ENCODE results near the gene GNL3L.
"Not testable (repeated sequence)": the region's sequence is repeated elsewhere in the genome, so short reads cannot be mapped to it uniquely, and the experiment has no call there.

GNL3L gene

DNA sequence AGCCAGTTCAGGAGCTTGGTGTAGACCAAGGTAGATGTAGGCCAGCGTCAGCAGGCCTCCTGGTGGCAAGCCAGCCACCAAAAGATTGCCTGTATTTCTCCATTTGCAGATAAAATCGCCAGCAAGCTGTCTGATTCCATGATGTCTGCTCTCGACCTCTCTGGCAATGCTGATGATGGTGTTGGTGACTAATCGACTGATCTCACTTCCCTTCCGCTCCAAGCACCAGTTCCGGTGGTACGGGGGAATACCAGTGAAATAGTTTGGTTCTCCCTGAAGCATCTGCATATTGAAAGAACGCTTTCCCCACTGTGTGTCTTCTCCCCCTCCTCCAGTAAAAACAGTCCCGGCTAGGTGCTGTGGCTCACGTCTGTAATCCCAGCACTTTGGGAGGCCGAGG lies 30.4 kb downstream of the GNL3L start:
- no peak for DNase-seq

DNA sequence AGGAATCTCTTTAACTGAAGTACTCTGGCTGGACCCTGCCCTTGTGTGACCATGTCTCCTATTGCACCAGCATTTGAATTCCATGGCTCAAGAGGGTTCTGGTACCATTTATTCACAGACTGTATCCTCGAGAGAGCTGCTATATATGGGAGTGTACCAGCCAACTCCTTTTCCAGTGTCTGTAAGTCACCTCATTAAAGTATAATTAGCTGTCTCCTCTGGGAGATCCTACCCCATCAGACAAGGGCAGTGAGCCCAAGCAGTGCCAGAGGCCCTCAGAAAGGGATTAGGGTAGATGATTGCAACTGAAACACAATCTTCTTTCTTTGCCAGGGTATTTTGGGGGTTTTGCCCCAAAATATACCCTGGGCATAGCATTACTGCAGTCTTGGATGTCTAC lies 31.6 kb downstream of the GNL3L start:
- no peak for DNase-seq

DNA sequence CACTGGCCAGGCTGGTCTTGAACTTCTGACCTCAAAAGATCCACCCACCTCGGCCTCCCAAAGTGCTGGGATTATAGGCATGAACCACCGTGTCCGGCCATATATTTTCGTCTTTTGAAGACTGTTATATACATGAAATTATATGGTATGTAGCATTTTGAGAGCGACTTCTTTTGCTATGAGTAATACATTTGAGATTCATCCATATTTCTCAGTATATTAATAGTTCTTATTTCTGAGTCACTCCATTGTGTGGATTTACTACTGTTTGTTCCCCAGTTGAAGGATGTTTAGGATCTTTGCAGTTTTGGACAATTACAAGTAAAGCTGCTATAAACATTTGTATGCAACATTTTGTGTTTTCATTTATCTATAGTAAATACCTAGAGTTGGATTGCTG lies 34.9 kb downstream of the GNL3L start:
- DNase-seq: no peak

DNA sequence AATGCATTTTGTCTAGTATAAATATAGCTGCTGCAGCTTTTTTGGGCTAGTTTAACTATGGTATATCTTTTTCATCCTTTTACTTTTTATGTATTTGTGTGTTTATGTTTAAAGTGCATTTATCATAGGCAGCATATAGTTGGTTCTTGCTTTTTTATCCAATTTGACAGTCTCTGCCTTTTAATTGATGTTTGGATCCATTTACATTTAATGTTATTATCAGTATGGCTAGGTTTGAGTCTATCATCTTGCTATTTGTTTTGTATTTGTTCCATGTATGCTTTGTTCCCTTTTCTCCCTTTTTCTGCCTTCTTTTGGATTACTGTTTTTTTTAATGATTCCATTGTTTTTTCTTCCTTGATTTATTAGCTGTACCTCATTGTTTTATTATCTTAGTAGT lies 40.3 kb downstream of the GNL3L start:
- no peak for DNase-seq

DNA sequence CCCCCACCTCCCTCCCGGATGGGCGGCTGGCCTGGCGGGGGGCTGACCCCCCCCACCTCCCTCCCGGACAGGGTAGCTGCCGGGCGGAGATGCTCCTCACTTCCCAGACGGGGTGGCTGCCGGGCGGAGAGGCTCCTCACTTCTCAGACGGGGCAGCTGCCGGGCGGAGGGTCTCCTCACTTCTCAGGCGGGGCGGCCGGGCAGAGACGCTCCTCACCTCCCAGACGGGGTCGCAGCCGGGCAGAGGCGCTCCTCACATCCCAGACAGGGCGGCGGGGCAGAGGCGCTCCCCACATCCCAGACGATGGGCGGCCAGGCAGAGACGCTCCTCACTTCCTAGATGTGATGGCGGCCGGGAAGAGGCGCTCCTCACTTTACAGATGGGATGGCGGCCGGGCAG lies 42.6 kb downstream of the GNL3L start:
- DNase-seq: not testable (repeated sequence)

DNA sequence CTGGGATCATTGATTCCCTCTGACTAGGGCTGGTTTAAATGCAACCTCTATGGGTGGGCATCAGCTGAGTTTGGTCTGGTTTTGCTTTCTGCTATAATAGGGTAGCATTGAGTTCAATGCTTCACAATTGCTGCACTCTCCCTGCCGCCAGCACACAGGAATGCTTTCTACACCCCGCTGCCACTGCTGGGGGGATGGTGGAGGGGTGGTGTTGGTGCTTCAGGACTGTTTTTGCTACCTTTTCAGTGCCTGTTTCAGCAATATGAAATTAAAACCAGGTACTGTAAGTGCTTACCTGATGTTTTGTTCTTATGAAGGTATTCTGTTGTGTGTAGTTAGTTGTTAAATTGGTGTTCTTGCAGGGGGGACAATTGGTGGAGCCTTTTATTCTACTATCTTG lies 67.7 kb downstream of the GNL3L start:
- DNase-seq: no peak

DNA sequence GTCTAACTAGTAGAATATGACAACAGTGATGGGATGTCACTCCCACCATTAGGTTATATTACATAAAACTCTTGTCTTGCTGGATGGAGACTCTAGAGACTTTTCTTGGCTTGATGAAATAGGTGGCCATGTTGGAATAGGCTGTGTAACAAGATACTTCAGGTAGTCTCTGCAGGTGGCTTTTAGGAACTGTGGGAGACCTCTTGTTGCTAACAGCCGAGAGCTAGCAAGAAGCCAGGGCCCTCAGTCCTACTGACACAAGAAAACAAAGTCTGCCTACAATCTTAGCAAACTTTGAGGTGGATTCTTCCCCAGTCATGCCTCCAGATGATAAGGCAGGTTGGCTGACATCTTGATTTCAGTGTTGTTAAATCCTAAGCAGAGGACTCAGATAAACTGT lies 72.5 kb downstream of the GNL3L start:
- no peak for DNase-seq

All from CD4-positive, alpha-beta T cell treated with Interferon alpha-2 for 1 hour (primary cell).